ENCODE results near the gene NRK. TPM values are rescaled to one million over a fixed set of nuclear protein-coding genes. Genes with fewer than 3 reads are reported as not detected.
"Not testable (repeated sequence)": the region's sequence is repeated elsewhere in the genome, so short reads cannot be mapped to it uniquely, and the experiment has no call there.

Gene NRK
- total RNA-seq, 1 donor from 2014 or later, result 48.2 TPM

DNA sequence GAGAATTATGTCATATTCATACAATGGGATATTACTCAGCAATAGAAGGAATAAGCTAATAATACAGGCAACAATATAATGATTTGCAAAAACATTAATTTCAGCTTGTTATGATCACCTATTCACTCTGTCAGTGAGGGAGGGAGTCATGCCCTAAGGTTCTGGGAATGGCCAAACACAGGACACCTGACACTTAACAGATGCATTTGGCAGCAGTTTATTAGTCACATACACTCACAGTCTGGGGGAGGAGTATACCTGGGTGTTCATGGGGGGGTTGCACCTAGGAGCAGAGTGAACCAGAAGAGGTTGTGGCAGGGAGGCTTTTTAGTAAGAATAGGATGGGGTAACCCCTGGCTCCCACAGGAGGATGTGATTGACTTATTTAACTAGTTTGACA is 177.9 kb downstream of the NRK start:
- peaks cover 51% of the 10 kb centered on the region for H3K9me3 Mint-ChIP-seq
- H3K27ac Mint-ChIP-seq, result no peak overlapping the region

DNA sequence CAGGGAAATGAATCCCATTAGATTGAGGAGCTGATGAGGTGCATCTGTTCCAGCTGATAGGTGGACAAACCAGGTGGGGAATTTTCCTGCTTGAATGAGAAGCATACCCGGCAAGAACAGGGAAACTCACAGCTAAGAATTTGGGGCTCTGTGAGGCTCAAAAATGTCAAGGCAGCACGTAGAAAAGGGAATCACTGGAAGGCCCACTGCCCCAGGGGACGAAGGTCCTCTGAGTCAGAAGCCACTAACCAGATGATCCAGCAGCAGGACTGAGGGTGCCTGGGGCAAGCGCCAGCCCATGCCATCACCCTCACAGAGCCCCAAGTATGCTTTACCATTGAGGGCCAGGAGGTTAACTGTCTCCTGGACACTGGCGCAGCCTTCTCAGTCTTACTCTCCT is 178.3 kb downstream of the NRK start:
- H3K27ac Mint-ChIP-seq; DNase-seq (ENCODE audit: low spot score in 2 of 2, unreplicated experiment in 2 of 2); H3K4me3 Mint-ChIP-seq; H3K4me1 Mint-ChIP-seq; H3K27me3 Mint-ChIP-seq (ENCODE audit: low read depth); H3K36me3 Mint-ChIP-seq: not testable (repeated sequence)
- H3K9me3 Mint-ChIP-seq, result peaks cover 49% of the 10 kb centered on the region

More for the DNA sequence above, 177.9 kb downstream of the NRK start:
- no peaks in the 10 kb centered on the region for H3K4me1 Mint-ChIP-seq
- H3K4me3 Mint-ChIP-seq, result no peak overlapping the region
- H3K36me3 Mint-ChIP-seq, result no peaks in the 10 kb centered on the region
- TF ChIP-seq, protein P1, sequence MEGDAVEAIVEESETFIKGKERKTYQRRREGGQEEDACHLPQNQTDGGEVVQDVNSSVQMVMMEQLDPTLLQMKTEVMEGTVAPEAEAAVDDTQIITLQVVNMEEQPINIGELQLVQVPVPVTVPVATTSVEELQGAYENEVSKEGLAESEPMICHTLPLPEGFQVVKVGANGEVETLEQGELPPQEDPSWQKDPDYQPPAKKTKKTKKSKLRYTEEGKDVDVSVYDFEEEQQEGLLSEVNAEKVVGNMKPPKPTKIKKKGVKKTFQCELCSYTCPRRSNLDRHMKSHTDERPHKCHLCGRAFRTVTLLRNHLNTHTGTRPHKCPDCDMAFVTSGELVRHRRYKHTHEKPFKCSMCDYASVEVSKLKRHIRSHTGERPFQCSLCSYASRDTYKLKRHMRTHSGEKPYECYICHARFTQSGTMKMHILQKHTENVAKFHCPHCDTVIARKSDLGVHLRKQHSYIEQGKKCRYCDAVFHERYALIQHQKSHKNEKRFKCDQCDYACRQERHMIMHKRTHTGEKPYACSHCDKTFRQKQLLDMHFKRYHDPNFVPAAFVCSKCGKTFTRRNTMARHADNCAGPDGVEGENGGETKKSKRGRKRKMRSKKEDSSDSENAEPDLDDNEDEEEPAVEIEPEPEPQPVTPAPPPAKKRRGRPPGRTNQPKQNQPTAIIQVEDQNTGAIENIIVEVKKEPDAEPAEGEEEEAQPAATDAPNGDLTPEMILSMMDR (IDR thresholded peaks at IDR 0.05; ENCODE audit: unreplicated experiment), result no peak
- no peaks in the 10 kb centered on the region for H3K27me3 Mint-ChIP-seq (ENCODE audit: low read depth)
- no peak for DNase-seq (ENCODE audit: low spot score in 2 of 2, unreplicated experiment in 2 of 2)

- Mint-ChIP-seq H3K27ac (no peak overlapping the region), H3K4me3 (no peak overlapping the region), H3K9me3 (peaks cover 64% of the 10 kb centered on the region), H3K4me1 (no peaks in the 10 kb centered on the region), H3K36me3 (no peaks in the 10 kb centered on the region), H3K27me3 (ENCODE audit: low read depth) (no peaks in the 10 kb centered on the region)
- DNase-seq (ENCODE audit: low spot score in 2 of 2, unreplicated experiment in 2 of 2), result no peak
- TF ChIP-seq, protein P1 (IDR thresholded peaks at IDR 0.05; ENCODE audit: unreplicated experiment), result no peak
These were observed 183.3 kb downstream of the NRK start for GRCh38 chrX:106005684-106006083.

- peaks cover 71% of the 10 kb centered on the region for H3K9me3 Mint-ChIP-seq
- no peak for DNase-seq (ENCODE audit: low spot score in 2 of 2, unreplicated experiment in 2 of 2)
- no peaks in the 10 kb centered on the region for H3K4me1 Mint-ChIP-seq
- H3K27ac Mint-ChIP-seq, result no peak overlapping the region
- TF ChIP-seq, protein P1 (IDR thresholded peaks at IDR 0.05; ENCODE audit: unreplicated experiment), result no peak
- H3K36me3 Mint-ChIP-seq, result peaks cover 2% of the 10 kb centered on the region
- H3K27me3 Mint-ChIP-seq (ENCODE audit: low read depth), result no peaks in the 10 kb centered on the region
- H3K4me3 Mint-ChIP-seq, result no peak overlapping the region
These were observed 185.5 kb downstream of the NRK start for GRCh38 chrX:106007815-106008214.

Other genes with a start within 250 kb of the NRK start
- not detected in 3 replicates for gene SERPINA7, start 216.2 kb downstream of the NRK start, total RNA-seq

Measured in mesothelial cell of epicardium (in vitro differentiated cells).